CD4-positive, alpha-beta T cell treated with Interleukin-21 for 1 hour (primary cell): ENCODE data around the gene DPCD.
"Not testable (repeated sequence)": the region's sequence is repeated elsewhere in the genome, so short reads cannot be mapped to it uniquely, and the experiment has no call there.

ENCODE experiments used
- DNase-seq: peaks from one replicate; pipeline ENCODE4 v3.0.0-alpha.2; 2020

Gene DPCD

GRCh38 chr10:101588879-101589278, 758 bp downstream of the DPCD start:
- DNase-seq, result no peak

- DNase-seq, result not testable (repeated sequence)
These were observed 5.2 kb downstream of the DPCD start for GRCh38 chr10:101593331-101593730.

GRCh38 chr10:101595591-101596433, 7.7 kb downstream of the DPCD start:
- no peak for DNase-seq

GRCh38 chr10:101597091-101597900, 9.2 kb downstream of the DPCD start:
- DNase-seq, result no peak

GRCh38 chr10:101601541-101601940, 13.4 kb downstream of the DPCD start:
- no peak for DNase-seq

- DNase-seq, result peak; percentile 47
These were observed 14.8 kb downstream of the DPCD start for GRCh38 chr10:101602761-101603398.

GRCh38 chr10:101607124-101607523, 19.0 kb downstream of the DPCD start:
- no peak for DNase-seq

GRCh38 chr10:101609481-101609880, 21.4 kb downstream of the DPCD start:
- DNase-seq, result no peak

- DNase-seq, result no peak
These were observed 23.2 kb downstream of the DPCD start for GRCh38 chr10:101611096-101611905.

GRCh38 chr10:101612086-101612485, 24.0 kb downstream of the DPCD start:
- no peak for DNase-seq

GRCh38 chr10:101612872-101613271, 24.8 kb downstream of the DPCD start:
- no peak for DNase-seq

GRCh38 chr10:101613646-101614045, 25.5 kb downstream of the DPCD start:
- DNase-seq, result no peak

- DNase-seq, result no peak
These were observed 26.8 kb downstream of the DPCD start for GRCh38 chr10:101614663-101615524.

- no peak for DNase-seq
These were observed 27.5 kb downstream of the DPCD start for GRCh38 chr10:101615525-101616116.

GRCh38 chr10:101616415-101617101, 28.4 kb downstream of the DPCD start:
- DNase-seq, result no peak

- no peak for DNase-seq
These were observed 29.1 kb downstream of the DPCD start for GRCh38 chr10:101617102-101617823.

- DNase-seq, result no peak
These were observed 29.9 kb downstream of the DPCD start for GRCh38 chr10:101617824-101618568.

GRCh38 chr10:101618871-101619270, 30.8 kb downstream of the DPCD start:
- no peak for DNase-seq

- DNase-seq, result no peak
These were observed 31.9 kb downstream of the DPCD start for GRCh38 chr10:101619983-101620382.
